ENCODE data around the gene POLR2B. TPM values are rescaled to one million over a fixed set of nuclear protein-coding genes. Genes with fewer than 3 reads are reported as not detected.

The POLR2B gene
- total and polyA plus RNA-seq, 5 experiments from 2014 or later: 45.5 to 138 (median 64.5) TPM

DNA sequence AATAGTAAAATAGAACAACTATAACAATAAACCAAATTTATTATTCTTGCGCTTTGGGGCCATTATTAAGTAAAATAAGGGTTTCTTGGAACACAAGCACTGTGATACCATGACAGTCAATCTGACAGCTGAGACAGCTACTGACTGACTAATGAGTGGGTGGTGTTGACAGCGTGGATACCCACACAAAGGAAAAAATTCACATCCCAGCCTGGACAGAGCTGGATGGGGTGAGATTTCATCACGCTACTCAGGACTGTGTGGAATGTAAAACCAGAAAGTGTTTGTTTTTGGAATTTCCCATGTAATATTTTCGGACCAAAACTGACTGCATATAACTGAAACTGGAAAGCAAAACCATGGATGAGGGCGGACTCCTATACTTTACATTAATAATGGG lies 82.7 kb downstream of the POLR2B start:
- Mint-ChIP-seq H3K4me1 (no peaks in the 10 kb centered on the region), H3K27me3 (peaks cover 5 to 15% (median 10%) of the 10 kb centered on the region in 5 donors), H3K36me3 (no peaks in the 10 kb centered on the region), H3K4me3 (no peak overlapping the region), H3K9me3 (peaks cover 0 to 4% (median 0%) of the 10 kb centered on the region in 9 donors), H3K27ac (no peak overlapping the region)
- ATAC-seq: no peak
- POLR2A ChIA-PET: no interaction called here
- DNase-seq: no peak

DNA sequence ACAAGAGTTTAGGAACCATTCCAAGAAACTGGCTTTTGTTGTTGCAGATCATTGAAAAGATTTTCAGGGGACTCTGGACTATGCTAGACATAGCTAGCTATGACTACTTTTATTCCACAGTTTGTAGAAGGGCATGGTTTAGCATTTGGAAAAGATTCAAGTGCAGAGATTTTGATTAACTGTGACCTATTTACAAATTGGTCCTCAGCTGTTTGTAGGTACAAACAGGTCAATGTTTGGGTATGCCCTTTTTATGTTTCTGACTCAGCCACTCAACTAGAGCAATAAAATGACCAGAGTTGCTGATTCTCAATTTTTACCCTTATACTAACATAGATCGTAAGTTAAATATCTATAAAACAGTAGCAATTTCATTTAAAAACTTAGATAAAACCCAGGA lies 84.8 kb downstream of the POLR2B start:
- DNase-seq: no peak
- H3K9me3 Mint-ChIP-seq: peaks cover 0 to 4% (median 0%) of the 10 kb centered on the region in 9 donors
- no peaks in the 10 kb centered on the region for H3K4me1 Mint-ChIP-seq
- no peak overlapping the region for H3K27ac Mint-ChIP-seq
- H3K4me3 Mint-ChIP-seq: no peak overlapping the region
- no peak for ATAC-seq
- POLR2A ChIA-PET: no interaction called here
- peaks cover 0 to 10% (median 1%) of the 10 kb centered on the region in 5 donors for H3K27me3 Mint-ChIP-seq
- H3K36me3 Mint-ChIP-seq: no peaks in the 10 kb centered on the region

DNA sequence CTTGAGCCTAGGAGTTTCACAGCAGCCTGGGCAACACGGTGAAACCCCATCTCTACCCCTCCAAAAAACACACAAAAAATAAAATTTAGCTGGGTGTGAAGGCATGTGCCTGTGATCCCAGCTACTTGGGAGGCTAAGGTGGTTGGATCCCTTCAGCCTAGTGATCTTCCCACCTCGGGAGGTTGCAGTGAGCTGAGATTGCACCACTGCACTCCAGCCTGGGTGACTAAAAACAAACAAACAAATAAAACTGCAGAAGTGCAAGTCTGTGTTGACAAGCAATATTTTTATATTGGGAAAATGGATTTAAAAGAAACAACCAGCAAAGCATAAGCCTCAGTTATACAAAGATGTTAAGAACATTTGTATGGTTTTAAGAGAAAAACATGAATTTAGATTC lies 85.4 kb downstream of the POLR2B start:
- POLR2A ChIA-PET: no interaction called here
- H3K36me3 Mint-ChIP-seq: no peaks in the 10 kb centered on the region
- ATAC-seq: no peak

DNA sequence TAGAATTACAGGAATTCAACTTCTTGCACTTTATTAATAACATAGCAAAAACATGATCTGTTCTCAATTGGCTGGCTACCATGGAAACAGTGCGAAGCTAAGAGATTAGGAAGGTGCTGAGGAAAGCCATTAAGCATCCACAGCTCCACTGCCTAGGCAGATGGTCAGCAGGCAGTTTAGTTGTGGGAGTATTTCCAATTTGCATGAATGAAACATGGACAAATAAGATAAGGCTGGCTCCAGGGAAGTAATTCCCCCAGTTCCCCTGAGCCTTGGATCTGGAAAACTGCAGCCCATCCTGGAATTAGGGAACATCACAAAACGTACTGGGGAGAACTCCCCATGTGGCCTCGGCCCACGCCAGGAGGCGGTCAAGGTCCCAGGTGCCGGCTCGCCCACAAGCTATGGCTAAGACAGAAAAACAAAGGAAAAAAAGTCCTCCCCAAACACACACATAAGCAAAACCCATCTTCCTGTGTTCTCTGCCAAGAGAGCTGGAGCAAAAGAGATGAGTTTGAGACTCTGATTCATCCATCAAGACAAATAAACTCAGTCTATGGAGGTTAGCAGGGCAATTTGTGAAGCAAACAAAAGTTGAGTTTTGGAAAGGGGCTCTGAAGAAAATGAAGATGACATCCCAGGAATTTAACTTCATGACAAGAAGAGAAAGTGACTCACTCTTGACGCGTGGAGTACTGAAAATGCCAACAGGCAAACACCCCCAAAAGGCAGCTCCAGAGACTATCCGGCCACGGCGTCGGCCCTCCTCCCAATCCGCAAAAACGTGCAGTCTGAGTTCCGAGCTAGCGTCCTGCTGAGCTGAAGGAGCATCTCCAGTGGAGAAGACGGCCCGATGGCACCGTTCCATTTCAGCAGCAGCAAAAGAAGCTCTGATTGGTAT lies 86.4 kb downstream of the POLR2B start:
- H3K27ac Mint-ChIP-seq: no peak overlapping the region
- DNase-seq (no peak), ATAC-seq (no peak)
- no peaks in the 10 kb centered on the region for H3K4me1 Mint-ChIP-seq
- no peaks in the 10 kb centered on the region for H3K9me3 Mint-ChIP-seq
- H3K4me3 Mint-ChIP-seq: no peak overlapping the region
- H3K36me3 Mint-ChIP-seq: no peaks in the 10 kb centered on the region
- POLR2A ChIA-PET: no interaction called here
- H3K27me3 Mint-ChIP-seq: peaks cover 0 to 4% (median 0%) of the 10 kb centered on the region in 5 donors

More for the DNA sequence above, 85.4 kb downstream of the POLR2B start:
- peaks cover 0 to 1% (median 0%) of the 10 kb centered on the region in 9 donors for H3K9me3 Mint-ChIP-seq
- H3K4me3 Mint-ChIP-seq: no peak overlapping the region
- no peak for DNase-seq
- H3K27ac Mint-ChIP-seq: no peak overlapping the region
- H3K4me1 Mint-ChIP-seq: no peaks in the 10 kb centered on the region
- peaks cover 0 to 6% (median 1%) of the 10 kb centered on the region in 5 donors for H3K27me3 Mint-ChIP-seq

DNA sequence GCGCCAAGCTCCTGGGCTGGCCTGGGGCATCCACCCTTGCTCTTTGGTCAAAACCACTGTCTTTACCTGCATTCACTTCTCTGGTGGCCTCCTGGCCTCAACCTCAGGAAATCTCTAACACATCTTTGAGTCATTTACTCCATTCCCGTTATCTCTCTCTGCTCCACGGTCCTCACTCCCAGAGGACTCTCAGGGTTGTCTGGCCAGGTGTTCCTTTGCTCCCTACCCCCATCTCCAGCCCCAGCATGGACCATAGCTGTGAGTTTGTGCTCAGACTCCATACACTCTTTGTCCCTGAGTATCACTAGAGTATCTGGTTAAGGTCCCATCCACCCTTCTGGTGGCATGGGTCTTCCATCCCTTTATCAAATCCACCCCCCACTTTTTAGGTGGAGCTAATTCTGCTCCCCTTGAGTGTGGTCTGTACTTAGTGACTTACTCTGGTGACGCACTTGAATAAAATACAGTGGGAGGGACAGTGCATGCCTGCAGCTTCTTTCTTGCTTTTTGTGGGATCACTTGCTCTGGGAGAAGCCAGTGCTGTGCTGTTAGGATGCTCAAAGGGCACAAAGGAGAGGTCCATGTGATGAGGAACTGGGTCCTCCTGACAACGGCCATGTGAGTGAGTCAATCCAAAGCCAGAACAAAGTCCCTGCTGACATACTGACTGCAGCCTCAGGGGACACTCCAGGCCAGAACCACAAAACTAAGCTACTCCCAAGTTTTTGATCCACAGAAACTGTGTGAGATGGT lies 87.2 kb downstream of the POLR2B start:
- no peak for DNase-seq
- Mint-ChIP-seq H3K9me3 (no peaks in the 10 kb centered on the region), H3K4me1 (no peaks in the 10 kb centered on the region), H3K27ac (no peak overlapping the region), H3K36me3 (no peaks in the 10 kb centered on the region), H3K27me3 (peaks cover 0 to 4% (median 0%) of the 10 kb centered on the region in 5 donors), H3K4me3 (no peak overlapping the region)
- POLR2A ChIA-PET: no interaction called here
- no peak for ATAC-seq

DNA sequence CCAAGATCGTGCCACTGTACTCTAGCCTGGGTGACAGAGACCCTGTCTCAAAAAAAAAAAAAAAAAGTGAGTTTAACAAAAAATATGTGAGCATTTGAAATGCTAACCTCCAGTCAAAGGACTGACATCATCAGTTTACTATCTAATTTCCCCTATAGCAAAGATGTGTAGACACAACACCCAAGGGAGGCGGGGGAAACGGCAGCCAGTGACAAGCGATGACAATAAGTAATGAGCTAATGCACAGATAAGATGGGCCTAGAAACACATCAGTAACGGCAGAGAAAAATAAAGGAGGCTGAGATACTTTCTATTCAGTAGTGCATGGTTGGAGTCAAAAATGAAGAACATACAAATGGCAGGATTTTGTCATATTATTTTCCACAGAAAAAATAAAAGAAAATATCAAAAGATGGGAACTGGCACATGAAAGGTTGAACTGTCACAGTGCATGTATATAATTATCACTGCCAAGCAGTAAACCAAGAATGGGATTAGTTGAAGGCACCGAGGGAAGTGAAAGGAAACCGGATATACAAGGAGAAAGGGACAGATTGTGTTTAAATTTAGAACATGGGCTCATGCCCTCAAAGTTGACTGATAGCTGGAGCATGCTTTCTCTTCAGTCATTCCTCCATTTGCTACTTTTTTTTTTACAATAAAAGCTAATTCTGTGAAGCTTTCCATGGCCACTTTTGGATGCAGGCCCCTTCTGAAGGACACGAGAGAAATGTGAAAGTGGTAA lies 89.7 kb downstream of the POLR2B start:
- POLR2A ChIA-PET: no interaction called here
- Mint-ChIP-seq H3K4me1 (no peaks in the 10 kb centered on the region), H3K4me3 (no peak overlapping the region), H3K27ac (no peak overlapping the region), H3K27me3 (peaks cover 0 to 4% (median 0%) of the 10 kb centered on the region in 5 donors), H3K9me3 (no peaks in the 10 kb centered on the region), H3K36me3 (no peaks in the 10 kb centered on the region)
- ATAC-seq (no peak), DNase-seq (no peak)

DNA sequence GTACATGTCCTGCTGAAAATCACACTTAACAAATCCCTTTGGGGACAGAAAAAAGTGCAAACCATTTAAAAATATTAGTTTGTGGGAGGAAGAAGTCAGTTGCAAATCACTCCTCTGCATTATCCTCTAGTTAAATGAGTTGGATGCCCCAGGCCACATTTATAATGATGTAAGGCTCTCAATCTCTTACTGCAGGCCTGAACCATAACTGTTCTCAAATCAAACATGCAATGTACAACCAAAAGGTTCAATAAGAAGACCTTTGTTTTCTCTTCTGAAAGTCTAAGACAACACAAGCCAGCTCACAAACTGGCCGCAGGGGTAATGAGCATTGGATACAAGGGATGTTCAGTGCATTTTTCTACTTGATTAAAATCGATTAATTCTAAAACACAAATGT lies 91.8 kb downstream of the POLR2B start:
- peaks cover 0 to 8% (median 5%) of the 10 kb centered on the region in 5 donors for H3K27me3 Mint-ChIP-seq
- H3K4me3 Mint-ChIP-seq: no peak overlapping the region
- POLR2A ChIA-PET: no interaction called here
- peaks cover 0 to 2% (median 0%) of the 10 kb centered on the region in 4 donors for H3K4me1 Mint-ChIP-seq
- H3K27ac Mint-ChIP-seq: no peak overlapping the region
- H3K9me3 Mint-ChIP-seq: no peaks in the 10 kb centered on the region
- DNase-seq (no peak), ATAC-seq (no peak)
- no peaks in the 10 kb centered on the region for H3K36me3 Mint-ChIP-seq

DNA sequence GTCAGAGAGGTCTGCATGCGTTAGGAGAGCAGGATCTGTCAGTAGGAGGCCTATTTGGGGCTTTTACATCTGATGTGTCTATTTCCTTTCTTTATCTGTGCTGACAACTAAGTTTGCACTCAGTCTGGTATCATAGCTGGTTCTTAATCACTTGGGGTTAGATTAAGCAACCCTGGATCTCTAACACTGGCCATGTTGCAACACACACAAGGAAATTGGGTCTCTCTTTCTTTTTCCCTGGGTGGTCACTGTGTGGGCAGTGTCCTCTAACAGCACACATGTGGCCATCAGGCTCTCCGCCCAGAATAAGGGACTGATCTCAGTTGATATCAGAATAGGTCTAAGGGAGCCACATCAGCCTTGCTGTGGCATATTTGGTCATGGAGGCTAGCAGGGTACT lies 92.6 kb downstream of the POLR2B start:
- Mint-ChIP-seq H3K36me3 (no peaks in the 10 kb centered on the region), H3K9me3 (no peaks in the 10 kb centered on the region), H3K27me3 (peaks cover 0 to 8% (median 5%) of the 10 kb centered on the region in 5 donors), H3K4me3 (no peak overlapping the region), H3K27ac (no peak overlapping the region), H3K4me1 (peaks cover 0 to 2% (median 0%) of the 10 kb centered on the region in 4 donors)
- no peak for DNase-seq
- ATAC-seq: no peak
- POLR2A ChIA-PET: no interaction called here

DNA sequence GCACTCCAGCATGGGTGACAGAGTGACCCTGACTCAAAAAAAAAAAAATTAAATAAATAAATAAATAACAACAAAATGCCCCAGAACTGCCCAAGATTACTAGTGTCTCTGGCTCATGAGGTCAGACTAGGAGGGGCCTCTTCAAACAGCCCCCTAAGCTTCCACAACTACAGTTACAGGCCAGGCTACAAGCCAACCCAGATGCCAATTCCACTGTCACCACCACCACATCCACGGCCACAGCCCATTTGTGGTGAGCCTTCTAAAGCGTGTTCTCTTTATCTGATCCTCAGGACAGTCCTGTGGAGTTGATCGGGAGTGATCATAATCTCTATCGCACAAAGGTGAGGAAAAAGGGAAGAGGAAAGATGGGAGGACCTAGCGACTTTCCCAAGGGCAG lies 94.9 kb downstream of the POLR2B start:
- DNase-seq (no peak), ATAC-seq (no peak)
- POLR2A ChIA-PET: no interaction called here
- Mint-ChIP-seq H3K4me1 (peaks cover 0 to 5% (median 0%) of the 10 kb centered on the region in 4 donors), H3K4me3 (no peak overlapping the region), H3K9me3 (no peaks in the 10 kb centered on the region), H3K27ac (no peak overlapping the region), H3K27me3 (peaks cover 1 to 9% (median 6%) of the 10 kb centered on the region in 5 donors), H3K36me3 (no peaks in the 10 kb centered on the region)

DNA sequence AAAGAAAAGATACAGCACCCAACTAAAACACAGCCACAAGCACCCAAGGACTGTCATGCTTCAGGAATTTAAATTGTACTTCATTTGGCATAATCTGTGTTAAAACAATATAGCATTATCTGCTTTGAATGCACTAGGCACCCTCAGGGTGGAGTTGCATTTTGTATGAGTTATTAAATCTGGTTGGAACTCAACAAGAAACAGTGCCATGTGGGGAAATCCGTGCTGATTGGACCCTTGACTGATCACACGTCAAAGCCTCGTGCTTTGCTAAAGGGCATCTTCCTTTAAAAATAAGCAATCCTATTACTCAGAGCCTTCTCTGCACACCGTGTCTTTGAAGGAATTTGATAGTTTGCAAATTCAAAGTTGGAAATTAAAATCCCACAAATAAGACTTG lies 96.0 kb downstream of the POLR2B start:
- Mint-ChIP-seq H3K9me3 (no peaks in the 10 kb centered on the region), H3K4me1 (peaks cover 0 to 5% (median 0%) of the 10 kb centered on the region in 4 donors), H3K36me3 (no peaks in the 10 kb centered on the region), H3K4me3 (no peak overlapping the region), H3K27ac (no peak overlapping the region), H3K27me3 (peaks cover 5 to 13% (median 8%) of the 10 kb centered on the region in 5 donors)
- no peak for ATAC-seq
- DNase-seq: no peak
- POLR2A ChIA-PET: no interaction called here

DNA sequence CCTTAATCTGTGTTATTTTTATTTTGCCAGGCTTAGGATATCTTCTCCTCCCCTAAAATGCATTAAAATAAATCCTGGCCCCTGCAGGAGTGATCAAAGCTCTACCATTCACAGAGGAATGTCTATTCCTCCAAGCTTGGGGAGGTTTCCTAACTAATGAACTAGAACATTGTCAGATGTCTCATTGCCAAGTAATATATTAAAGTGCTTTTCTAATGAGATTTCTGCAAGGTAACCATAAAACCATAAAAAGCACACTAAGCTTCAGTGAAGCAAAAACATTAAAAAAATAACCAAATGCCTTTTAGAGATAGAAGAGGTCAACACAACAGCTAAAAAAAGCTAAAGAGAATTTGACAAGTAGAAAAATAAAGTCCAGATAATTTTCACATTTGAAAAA lies 96.7 kb downstream of the POLR2B start:
- H3K27ac Mint-ChIP-seq: no peak overlapping the region
- H3K36me3 Mint-ChIP-seq: no peaks in the 10 kb centered on the region
- POLR2A ChIA-PET: no interaction called here
- peaks cover 0 to 6% (median 0%) of the 10 kb centered on the region in 4 donors for H3K4me1 Mint-ChIP-seq
- no peak overlapping the region for H3K4me3 Mint-ChIP-seq
- no peaks in the 10 kb centered on the region for H3K9me3 Mint-ChIP-seq
- no peak for DNase-seq
- H3K27me3 Mint-ChIP-seq: peaks cover 5 to 18% (median 8%) of the 10 kb centered on the region in 5 donors
- ATAC-seq: no peak

DNA sequence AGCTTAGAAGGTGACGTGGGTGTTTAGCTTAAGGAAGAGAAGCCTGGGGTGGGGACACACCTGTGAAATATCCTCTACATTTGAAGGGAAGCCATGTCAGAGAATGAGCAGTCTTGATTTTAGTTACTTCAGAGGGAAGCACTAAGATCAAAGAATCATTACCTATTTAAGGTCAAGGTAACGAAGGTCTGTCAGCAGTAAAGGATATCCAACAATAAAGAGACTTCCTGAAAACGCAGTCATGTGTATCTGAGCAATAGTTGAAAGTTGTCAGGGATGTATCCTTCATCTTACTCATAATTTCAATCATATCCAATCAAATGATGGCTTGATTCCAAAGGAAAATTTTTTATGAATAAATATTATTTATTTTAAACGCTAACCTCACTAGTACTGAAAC lies 98.0 kb downstream of the POLR2B start:
- Mint-ChIP-seq H3K9me3 (no peaks in the 10 kb centered on the region), H3K36me3 (no peaks in the 10 kb centered on the region), H3K27me3 (peaks cover 5 to 18% (median 8%) of the 10 kb centered on the region in 5 donors), H3K4me1 (peaks cover 0 to 10% (median 0%) of the 10 kb centered on the region in 4 donors), H3K27ac (no peak overlapping the region), H3K4me3 (no peak overlapping the region)
- POLR2A ChIA-PET: no interaction called here
- DNase-seq (no peak), ATAC-seq (no peak)
